HG03558 (cell line): ENCODE data around the gene WFS1.

Source experiments
- ATAC-seq: cut with Tn5 transposase; IDR thresholded peaks from one replicate; pipeline ENCODE4 v1.9.1; 2021; ENCODE audit warnings: moderate number of reproducible peaks; ENCODE audit not compliant: unreplicated experiment; ENCODE audit errors: extremely low read depth

WFS1 gene

DNA sequence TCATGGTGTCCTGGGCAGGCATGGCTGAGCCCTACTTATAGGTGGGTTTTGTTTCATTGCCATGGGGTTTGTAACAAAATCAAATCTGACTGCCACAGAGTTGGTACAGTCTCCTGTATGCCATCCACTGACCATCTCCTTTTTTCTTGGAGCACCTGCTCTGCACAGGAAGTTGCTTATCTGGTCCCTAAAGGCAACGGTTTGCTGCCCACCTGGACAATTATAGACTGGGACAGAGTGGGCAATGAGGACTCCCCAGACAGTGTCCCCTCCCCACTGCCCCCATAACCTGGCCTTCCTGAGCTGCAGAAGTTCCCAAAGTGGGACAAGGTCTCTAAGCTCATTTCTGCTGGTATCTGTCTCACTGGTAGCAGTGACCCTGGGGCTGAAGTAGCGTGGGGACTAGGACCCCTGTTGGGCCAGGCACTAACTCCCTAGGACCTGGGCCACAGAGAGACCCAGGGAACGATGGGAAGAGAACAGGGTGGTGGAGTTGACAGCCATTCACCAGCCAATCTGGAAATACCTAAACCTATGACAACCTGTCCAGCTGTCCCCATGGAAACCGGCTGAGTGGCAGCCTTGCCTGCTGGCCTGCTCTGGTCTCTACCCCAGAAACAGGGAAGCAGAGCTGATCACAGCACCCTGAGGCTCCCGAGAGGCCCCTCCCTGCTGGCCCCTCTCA is 64.7 kb downstream of the WFS1 start:
- no peak for ATAC-seq

DNA sequence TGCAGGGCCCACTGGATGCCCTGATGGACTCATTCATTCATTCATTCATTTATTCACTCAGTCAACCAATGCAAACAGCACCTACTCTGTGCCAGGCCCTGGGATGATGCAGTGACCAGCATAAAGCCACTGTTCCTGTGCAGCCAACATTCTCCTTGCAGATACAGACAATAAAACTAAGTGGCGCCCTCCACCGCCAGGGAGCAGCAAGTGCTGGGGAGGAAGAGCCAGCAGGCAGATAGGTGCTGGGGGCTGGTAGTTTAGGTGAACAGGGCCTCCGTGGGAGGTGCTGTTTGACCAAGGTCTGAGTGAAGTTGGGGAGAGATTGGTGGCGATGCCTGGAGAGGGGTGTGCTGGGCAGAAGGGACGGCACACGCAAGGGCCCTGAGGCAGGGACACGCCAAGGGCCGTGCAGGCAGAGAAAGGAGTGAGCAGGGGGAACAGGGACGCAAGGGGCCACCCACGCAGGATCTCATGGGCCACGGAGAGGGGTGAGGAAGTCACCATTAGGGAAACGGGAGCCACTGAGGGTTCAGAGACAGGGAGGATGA is 65.5 kb downstream of the WFS1 start:
- no peak for ATAC-seq

DNA sequence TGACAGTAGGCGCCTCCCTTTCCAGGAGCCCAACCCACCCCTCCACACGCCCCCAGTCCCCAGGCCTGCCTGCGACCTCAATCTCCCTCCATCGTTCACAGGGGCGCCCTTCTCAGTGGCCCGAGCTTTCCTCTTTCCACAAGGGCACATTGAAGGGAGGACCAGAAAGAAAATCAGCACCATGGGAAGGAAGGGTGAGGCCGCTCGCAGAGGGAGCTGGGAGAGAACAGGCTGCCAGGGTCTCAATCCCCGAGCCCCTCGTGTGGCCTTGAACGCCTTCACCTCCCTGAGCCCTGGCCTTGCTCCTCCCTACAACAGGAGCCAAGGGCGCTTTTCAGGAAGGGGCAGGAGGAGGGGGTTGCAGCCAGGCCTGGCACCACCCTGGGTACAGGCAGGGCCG is 66.5 kb downstream of the WFS1 start:
- ATAC-seq: no peak

GRCh38 chr4:6337331-6337935 is 67.8 kb downstream of the WFS1 start:
- no peak for ATAC-seq

GRCh38 chr4:6338175-6338950 is 68.7 kb downstream of the WFS1 start:
- ATAC-seq: no peak

DNA sequence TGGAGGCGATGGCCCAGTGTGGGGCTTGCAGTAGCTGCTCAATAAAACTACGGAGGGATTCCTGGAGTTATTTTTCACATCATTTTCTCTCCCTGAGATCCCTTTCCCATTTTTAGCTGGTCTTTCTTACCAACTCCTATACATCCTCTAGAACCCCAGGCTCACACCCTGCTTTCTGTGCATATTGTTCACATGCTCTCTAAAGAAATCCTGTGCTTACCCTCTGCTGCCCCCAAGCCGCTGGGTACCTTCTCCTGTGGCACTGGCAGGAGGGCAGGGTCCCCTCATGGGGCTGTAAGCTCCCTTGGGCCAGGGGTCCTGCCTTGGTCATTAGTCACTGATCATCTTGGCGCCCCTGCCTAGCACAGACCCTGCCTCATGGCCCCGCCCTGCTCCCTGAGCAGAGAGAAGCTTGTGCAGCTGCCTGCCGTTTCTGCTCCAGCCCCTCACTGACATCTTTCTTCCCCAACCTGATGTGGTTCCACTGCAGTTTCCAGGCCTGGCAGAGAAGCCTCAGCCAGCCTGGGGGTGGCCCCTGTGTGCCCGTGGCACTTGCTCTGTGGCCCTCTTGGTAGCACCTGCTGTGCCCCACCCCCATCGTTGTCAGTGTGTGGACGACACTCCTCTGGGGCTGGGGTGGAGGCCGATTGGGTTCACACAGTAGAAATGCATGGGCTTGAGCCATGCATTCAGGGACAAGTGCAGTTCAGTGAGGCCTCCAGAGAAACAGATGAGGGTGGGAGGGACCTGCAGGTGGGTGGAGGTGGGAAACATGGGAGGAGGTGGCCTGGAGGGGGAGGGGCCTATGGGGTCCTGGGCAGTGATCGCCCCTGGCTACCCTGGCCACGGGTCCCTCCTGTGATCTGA is 69.5 kb downstream of the WFS1 start:
- ATAC-seq: no peak

- ATAC-seq: no peak
Observed at GRCh38 chr4:6339818-6340445, 70.3 kb downstream of the WFS1 start.

GRCh38 chr4:6340446-6341015 is 70.9 kb downstream of the WFS1 start:
- no peak for ATAC-seq

GRCh38 chr4:6341696-6342095 is 72.0 kb downstream of the WFS1 start:
- no peak for ATAC-seq

DNA sequence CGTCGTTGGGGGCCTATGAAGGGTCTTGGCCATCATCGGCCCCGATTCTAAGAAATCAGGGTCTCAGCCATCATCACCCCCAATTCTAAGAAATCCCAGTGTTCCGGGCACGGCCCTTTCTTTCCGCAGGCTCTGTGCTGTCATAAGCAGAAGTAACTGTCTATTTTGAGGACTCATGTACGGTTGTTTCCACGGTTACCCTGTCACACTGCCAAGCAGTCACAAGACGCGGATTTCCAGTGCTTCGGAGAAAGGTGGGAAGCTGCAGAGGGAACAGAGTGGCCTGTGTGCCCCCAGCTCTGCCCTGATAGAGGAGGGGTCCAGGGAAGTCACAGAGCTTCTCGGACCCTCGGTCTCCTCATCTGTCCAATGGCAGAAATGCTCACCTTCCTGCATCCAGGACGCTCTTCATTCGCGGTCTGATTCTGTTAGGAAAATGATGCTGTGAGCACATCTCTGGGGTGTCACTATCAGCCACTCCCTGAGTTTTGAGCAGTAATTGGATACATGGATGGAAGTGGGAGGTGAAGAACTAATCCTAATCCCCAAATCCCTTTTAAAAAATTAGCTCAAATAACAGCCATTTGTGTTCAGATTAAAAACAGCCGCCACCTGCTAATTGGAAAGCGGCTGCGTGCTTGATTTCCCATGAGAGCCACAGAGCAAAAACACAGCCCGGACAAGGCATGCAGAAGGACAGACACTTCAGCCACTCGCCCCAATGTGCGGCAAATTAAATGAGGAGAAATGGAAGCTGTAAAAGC is 73.1 kb downstream of the WFS1 start:
- ATAC-seq: no peak

- ATAC-seq: no peak
Observed at GRCh38 chr4:6343939-6344408, 74.3 kb downstream of the WFS1 start.

DNA sequence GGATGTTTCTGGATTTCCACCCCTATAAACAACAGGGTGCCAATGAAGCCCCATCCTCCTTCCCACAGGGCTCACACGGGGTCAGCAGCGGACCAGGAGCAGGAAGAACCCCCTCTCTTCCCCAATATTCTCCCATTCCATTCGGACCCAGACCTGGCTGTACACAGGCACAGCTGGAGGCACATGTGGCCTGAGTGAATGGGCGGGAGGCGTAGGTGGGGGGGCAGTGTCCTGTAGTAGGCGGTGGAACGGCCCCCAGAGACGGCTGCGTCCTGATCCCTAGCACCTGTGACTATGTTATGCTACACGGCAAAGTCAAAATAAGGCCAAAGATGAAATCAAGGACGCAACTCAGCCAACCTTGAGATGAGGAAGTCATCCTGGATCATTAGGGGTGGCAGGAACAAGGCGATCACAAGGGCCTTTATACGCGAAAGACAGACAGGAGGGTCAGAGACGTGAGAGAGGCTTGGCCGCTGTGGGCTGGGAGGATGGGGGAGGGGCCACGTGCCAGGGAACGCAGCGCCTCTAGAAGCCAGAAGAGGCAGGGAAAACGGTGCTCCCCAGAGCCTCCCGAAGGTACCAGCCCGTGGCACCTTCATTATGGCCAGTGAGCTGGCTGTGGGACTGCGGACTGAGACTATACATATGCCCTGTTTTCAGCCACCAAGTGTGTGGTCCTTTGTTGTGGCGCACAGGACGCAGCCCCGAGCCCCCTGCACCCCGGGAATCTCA is 75.6 kb downstream of the WFS1 start:
- no peak for ATAC-seq

DNA sequence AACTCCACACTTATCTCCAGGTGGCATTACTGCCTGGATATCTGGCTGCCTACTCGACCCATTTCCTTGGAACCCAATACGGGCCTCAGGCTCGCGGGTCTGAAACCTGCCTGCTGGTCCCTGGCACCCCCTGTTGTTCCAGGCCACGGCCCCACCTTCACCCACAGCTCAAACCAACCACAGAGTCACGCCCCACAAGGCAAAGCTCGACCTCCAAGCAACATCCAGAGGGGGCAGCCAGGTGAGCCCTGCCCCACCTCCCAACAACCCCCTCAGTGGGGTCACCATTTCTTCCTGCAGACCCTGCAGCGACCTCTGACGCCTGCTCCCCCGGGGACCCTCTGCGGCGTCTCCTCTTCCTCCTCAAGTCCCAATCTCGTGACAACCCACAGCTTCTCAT is 76.2 kb downstream of the WFS1 start:
- no peak for ATAC-seq

DNA sequence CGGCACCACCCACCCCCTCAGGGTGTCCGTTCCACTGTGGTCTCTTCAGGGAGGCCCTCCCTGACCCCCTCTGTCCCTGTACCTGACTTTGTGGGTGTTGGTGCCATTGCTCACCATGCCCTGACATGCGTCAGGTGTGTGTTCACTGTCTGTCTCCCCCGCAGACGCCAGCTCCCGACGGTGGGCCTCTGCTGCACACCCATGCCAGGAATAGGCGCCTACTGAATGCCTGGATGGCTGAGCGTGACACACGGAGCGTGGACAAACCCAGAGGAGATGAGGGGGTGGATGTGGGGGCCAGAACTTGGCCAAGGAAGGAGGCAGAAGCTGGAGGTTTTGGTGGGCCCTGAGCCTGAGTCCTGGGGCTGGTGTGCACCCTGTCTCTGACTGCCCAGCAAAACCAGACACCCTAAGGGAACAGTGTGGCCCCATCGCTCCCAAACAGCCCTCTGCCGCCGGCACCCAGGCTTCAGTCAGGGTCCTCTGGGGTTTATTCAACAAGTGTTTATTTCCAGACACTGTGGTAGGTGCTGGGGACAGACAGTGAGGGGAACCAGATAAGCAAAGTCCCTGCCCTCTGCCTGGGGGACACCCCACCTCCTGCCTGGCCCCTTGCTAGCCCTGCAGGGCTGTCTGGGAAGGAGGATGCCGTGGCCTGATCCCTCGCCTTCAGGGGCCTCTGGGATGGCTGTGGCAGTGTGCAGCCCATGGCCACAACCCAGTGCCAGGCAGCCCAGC is 76.9 kb downstream of the WFS1 start:
- no peak for ATAC-seq

GRCh38 chr4:6347511-6348045 is 77.9 kb downstream of the WFS1 start:
- no peak for ATAC-seq

GRCh38 chr4:6348408-6348807 is 78.8 kb downstream of the WFS1 start:
- no peak for ATAC-seq
